Measurements from ENCODE around the gene UBXN2A. TPM values are rescaled to one million over a fixed set of nuclear protein-coding genes. Genes with fewer than 3 reads are reported as not detected.
A peak's percentile ranks its signal among the peaks of the same experiment; 100 is the strongest.

The UBXN2A gene
- total RNA-seq, 1 donor from 2014 or later, result 10.5 TPM

GRCh38 chr2:24048769-24049484 is 108.7 kb downstream of the UBXN2A start:
- no peaks in the 10 kb centered on the region for H3K36me3 ChIP-seq (ENCODE audit: control insufficient read depth, insufficient read depth, low read length)
- DNase-seq (ENCODE audit: low read depth) (no peak), FAIRE-seq (no peak)
- H3K27me3 ChIP-seq (ENCODE audit: control insufficient read depth, insufficient read depth, low read length), result no peaks in the 10 kb centered on the region
- peak overlapping the region; percentile 76 for H3K4me3 ChIP-seq (ENCODE audit: low read depth, low read length)
- TF ChIP-seq CTCF (IDR thresholded peaks at IDR 0.05; ENCODE audit: insufficient read depth, low read length, severe bottlenecking), result no peak

GRCh38 chr2:24049485-24050021 is 109.3 kb downstream of the UBXN2A start, which contains the start of gene FKBP1B:
Gene FKBP1B (plus strand): TSS chr2:24049741. CDS start chr2:24049850, 109 bp downstream.
- FAIRE-seq (no peak), DNase-seq (ENCODE audit: low read depth) (peak; percentile 57)
- peak within 1 kb of the TSS; percentile 76 for H3K4me3 ChIP-seq (ENCODE audit: low read depth, low read length)
- H3K27me3 ChIP-seq (ENCODE audit: control insufficient read depth, insufficient read depth, low read length), result no peaks in the 10 kb centered on the region
- no peaks in the 10 kb centered on the region for H3K36me3 ChIP-seq (ENCODE audit: control insufficient read depth, insufficient read depth, low read length)
- TF ChIP-seq CTCF (IDR thresholded peaks at IDR 0.05; ENCODE audit: insufficient read depth, low read length, severe bottlenecking), result no peak

- peak overlapping the region; percentile 76 for H3K4me3 ChIP-seq (ENCODE audit: low read depth, low read length)
- H3K27me3 ChIP-seq (ENCODE audit: control insufficient read depth, insufficient read depth, low read length), result no peaks in the 10 kb centered on the region
- DNase-seq (ENCODE audit: low read depth), result no peak
- no peak for TF ChIP-seq CTCF (IDR thresholded peaks at IDR 0.05; ENCODE audit: insufficient read depth, low read length, severe bottlenecking)
- no peaks in the 10 kb centered on the region for H3K36me3 ChIP-seq (ENCODE audit: control insufficient read depth, insufficient read depth, low read length)
- FAIRE-seq, result no peak
Measured at GRCh38 chr2:24050041-24050979, 110.0 kb downstream of the UBXN2A start.

- FAIRE-seq (no peak), DNase-seq (ENCODE audit: low read depth) (no peak)
- TF ChIP-seq CTCF (IDR thresholded peaks at IDR 0.05; ENCODE audit: insufficient read depth, low read length, severe bottlenecking), result no peak
- Histone ChIP-seq H3K36me3 (ENCODE audit: control insufficient read depth, insufficient read depth, low read length) (no peaks in the 10 kb centered on the region), H3K4me3 (ENCODE audit: low read depth, low read length) (no peak overlapping the region), H3K27me3 (ENCODE audit: control insufficient read depth, insufficient read depth, low read length) (no peaks in the 10 kb centered on the region)
Measured at GRCh38 chr2:24051833-24052232, 111.6 kb downstream of the UBXN2A start.

- TF ChIP-seq CTCF (IDR thresholded peaks at IDR 0.05; ENCODE audit: insufficient read depth, low read length, severe bottlenecking), result no peak
- DNase-seq (ENCODE audit: low read depth), result no peak
- Histone ChIP-seq H3K4me3 (ENCODE audit: low read depth, low read length) (no peak overlapping the region), H3K36me3 (ENCODE audit: control insufficient read depth, insufficient read depth, low read length) (no peaks in the 10 kb centered on the region), H3K27me3 (ENCODE audit: control insufficient read depth, insufficient read depth, low read length) (no peaks in the 10 kb centered on the region)
- FAIRE-seq, result no peak
Measured at GRCh38 chr2:24052951-24053350, 112.7 kb downstream of the UBXN2A start.

Other genes with a start within 250 kb of the UBXN2A start
- gene ATAD2B, start 13.3 kb upstream of the UBXN2A start, total RNA-seq, result 8.7 and 11.8 TPM in 2 replicates
- under 0.01 TPM in 1 of 2 replicates, not detected in the other for gene MFSD2B, start 69.6 kb downstream of the UBXN2A start, total RNA-seq
- gene WDCP, start 106.9 kb downstream of the UBXN2A start, total RNA-seq, result 4.1 and 7.1 TPM in 2 replicates
- gene FKBP1B, start 109.3 kb downstream of the UBXN2A start, total RNA-seq, result 16.5 and 30.0 TPM in 2 replicates
- 202 and 223 TPM in 2 replicates for gene SF3B6, start 135.9 kb downstream of the UBXN2A start, total RNA-seq
- 34.5 and 65.0 TPM in 2 replicates for gene TP53I3, start 144.4 kb downstream of the UBXN2A start, total RNA-seq
- gene PFN4, start 182.9 kb downstream of the UBXN2A start, total RNA-seq, result under 0.01 and 0.38 TPM in 2 replicates
- 3.2 and 5.0 TPM in 2 replicates for gene FAM228B, start 183.0 kb downstream of the UBXN2A start, total RNA-seq
- gene FAM228A, start 234.6 kb downstream of the UBXN2A start, total RNA-seq, result 0.13 TPM in 1 of 2 replicates, not detected in the other

Data from bronchial epithelial cell (primary cell).